Suppressor macrophage (primary cell): ENCODE results near the gene ZPLD1.

Experiments used
- DNase-seq, 4 experiments: peaks; one replicate each; pipeline ENCODE4 v3.0.0-alpha.2; 2020 to 2022
- total RNA-seq, 17 experiments: gene quantifications; one replicate each; lab custom pipeline; 2026; ENCODE audit warnings: mixed read lengths in 6 of 17, inconsistent platforms in 3 of 17; lab: John Stamatoyannopoulos, UW

ZPLD1 gene
- 0 to 1.9 (median 0) reads per million in 17 experiments for total RNA-seq

- no peak for DNase-seq
Observed at GRCh38 chr3:102434715-102435114, at the start of gene ZPLD1. ZPLD1 (plus strand) TSS chr3:102435015; CDS start chr3:102438488, 3,473 bp downstream.

- no peak for DNase-seq
Observed at GRCh38 chr3:102390171-102390864, 44.5 kb upstream of the ZPLD1 start.

DNA sequence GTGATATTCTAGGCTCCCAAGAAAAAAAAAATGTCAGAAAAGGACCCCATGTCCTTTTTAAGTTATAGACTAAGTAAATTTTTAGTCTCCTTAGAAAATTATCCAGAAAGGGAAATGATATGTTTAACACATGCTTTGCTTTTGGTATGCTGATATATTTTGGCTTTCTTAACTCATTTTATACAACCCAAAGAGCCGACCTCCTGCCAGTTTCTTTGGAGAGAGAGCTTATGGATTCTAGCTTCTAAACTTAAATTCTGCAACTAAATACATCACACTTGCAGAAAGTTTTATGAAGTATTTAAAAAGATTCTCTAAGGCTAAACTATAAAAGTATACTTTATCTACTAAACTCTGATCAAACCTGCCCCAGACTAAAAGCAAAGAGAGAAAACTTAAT lies 43.9 kb upstream of the ZPLD1 start:
- no peak for DNase-seq

GRCh38 chr3:102391491-102391890 lies 43.3 kb upstream of the ZPLD1 start:
- no peak for DNase-seq

- DNase-seq: no peak
Observed at GRCh38 chr3:102394517-102394916, 40.3 kb upstream of the ZPLD1 start.

GRCh38 chr3:102398176-102398575 lies 36.6 kb upstream of the ZPLD1 start:
- no peak for DNase-seq

DNA sequence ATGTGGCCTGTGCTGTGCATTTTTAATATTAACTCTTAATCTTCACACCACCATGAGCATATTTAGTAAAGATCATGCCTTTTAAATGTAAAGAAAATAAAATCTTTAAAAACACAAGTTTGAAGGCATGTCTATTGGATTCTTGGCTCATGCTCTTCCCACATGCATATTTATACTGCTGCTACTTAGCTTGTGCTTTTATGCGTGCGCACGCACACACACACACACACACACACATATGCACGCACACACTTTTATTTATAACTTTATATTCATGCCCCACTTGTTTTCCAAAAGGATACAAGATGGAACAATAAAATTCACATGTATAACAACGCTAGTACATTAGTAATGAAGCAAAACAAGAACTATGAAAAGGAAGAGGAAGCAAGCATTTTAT lies 36.1 kb upstream of the ZPLD1 start:
- no peak for DNase-seq

DNA sequence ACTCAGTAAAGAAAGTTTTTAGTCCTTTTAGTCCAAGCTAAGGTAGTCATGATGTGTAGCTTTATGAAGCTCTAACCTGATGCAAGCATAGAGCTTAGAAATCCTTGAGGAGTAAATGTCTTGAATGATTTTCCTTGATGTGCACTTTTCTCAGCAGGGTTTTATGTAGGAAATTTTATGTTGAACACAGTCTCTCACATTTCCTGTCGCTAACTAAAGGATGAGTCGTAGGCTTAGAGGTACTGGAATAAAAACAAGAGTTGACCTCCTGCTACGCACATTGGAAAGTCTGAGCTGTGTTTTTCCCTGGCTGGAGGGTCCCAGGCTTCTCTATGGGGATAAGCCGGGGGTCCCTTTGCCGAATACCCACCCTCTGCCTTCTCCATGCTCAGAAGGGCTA lies 34.7 kb upstream of the ZPLD1 start:
- DNase-seq: no peak

- DNase-seq: no peak
Observed at GRCh38 chr3:102400766-102401165, 34.0 kb upstream of the ZPLD1 start.

- no peak for DNase-seq
Observed at GRCh38 chr3:102410616-102411015, 24.2 kb upstream of the ZPLD1 start.

DNA sequence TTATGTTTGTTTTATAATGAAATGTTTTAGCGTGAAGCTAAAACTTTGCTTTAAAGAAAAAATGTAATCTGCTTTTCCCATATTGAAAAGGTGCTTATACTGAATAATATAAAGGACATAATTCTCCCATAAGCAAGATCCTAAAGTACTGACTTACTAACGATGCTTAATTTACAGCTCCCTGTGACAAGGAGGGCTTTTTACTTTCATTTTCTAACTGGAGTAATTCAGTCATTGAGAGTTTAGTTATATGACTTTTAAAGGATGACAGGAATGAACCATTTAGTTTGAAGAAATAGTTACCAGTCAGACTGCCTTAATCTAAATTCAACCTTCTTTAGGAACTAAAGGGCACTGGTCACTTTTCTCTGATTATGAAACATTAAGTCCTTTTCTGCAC lies 19.3 kb upstream of the ZPLD1 start:
- no peak for DNase-seq

DNA sequence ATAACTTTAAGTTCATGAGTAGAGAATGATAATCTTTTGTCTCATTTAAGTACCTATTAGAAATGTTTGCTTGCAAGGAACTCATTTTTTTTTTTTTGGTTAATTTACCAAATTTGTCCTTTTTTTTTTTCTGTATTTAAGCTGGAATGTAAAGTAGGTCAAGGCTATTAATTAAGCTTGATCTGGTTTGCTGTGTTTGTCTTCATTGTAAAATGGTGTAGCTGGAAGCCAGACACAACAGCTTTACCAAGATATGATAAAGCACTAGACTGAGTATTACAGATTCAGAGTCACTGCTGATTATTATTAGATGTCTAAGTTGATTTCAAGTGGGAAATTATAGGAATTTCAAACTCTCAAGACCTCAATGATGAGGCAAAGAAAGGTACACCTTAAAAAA lies 15.0 kb upstream of the ZPLD1 start:
- no peak for DNase-seq

DNA sequence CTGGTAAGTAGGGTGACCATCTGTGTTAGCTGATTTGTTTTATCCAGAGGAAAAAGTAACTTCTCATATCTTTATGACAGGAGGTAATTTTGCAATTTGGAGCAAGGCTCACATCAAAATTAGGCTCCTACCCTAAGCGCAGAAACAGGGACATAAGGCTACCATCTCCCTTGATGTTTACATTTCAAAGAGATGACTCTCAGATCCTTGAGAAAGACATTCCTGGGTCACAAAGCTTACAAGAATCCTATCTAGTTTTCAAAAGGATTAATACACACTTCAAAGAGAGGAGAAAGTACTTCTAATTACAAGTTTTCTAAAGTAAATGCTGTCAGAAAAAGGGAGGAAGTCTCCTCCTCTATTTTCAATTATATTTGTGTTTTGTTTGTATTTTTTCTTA lies 7.0 kb downstream of the ZPLD1 start:
- DNase-seq: no peak

GRCh38 chr3:102443021-102443420 lies 8.2 kb downstream of the ZPLD1 start:
- peak in 2 of 4 experiments; percentile 24 to 32 for DNase-seq

GRCh38 chr3:102444101-102444500 lies 9.3 kb downstream of the ZPLD1 start:
- DNase-seq: no peak

- DNase-seq: no peak
Observed at GRCh38 chr3:102447272-102447671, 12.5 kb downstream of the ZPLD1 start.

DNA sequence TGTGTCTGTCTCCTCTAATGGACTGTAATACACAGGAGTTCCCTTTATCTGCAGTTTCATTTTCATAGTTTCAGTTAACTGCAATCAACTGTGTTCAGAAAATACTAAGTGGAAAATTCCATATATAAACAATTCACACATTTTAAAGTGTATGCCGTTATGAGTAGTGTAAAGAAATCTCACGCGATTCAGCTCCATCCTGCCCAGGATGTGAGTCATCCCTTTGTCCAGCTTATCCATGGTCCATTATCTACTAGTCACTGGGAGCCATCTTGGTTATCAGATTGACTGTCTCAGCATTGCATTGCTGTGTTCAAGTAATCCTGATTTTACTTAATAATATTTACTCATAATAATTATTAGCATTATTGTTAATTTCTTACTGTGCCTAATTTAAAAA lies 14.5 kb downstream of the ZPLD1 start:
- DNase-seq: no peak

DNA sequence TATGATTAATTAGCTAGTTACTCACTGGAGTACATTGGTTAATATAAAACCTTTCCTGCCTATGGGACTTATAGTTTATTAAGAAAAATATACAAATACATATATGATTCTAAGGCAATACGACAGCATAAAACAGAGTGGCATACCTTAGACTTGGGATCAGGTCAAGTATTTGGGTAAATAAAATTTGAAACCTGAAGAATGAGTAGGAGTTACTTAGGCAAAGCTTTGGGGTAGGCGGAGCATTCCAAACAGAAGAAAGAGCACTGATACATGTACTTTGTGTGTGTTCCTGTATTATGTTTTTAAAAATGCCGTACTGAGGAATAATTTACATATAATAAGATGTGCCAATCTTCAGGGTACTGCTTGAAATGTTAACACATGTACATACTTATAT lies 15.1 kb downstream of the ZPLD1 start:
- DNase-seq: no peak

- no peak for DNase-seq
Observed at GRCh38 chr3:102450976-102451375, 16.2 kb downstream of the ZPLD1 start.

DNA sequence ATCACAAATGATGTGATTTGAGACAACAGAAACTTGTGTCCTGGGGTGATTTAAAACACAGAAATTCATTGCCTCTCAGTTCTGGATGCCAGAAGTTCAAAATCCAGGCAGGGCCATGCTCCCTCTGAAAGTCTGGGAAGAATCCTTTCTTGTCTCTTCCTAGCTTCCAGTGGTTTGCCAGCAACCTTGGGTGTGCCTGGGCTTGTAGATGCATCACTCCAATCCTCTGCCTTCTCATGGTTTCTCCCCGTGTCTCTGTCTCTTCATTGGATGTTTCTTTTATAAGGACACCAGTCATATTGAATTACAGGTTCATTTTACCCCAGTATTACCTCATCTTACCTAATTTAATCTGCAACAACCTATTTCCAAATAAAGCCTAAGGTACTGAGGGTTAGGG lies 16.7 kb downstream of the ZPLD1 start:
- DNase-seq: no peak

DNA sequence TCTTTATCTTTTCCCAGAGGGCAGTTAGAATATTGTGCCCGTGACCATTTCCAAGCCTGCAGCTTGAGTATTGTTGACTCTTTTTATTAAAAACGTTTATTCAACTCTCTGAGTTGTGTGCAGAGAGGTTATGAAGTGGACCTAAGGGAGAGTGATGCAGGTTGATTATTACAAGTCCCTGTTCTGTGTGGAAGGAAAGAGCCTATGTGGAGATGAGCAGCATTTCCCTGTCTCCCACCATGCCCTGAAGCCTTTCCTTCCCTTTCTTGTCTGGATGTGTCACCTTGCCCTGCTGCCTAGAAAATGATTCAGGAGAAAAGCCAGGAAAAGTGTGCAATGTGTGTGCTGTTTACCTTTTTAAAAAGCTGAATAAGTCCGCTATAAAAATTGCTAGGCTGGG lies 19.4 kb downstream of the ZPLD1 start:
- DNase-seq: no peak

- DNase-seq: no peak
Observed at GRCh38 chr3:102457644-102458043, 22.8 kb downstream of the ZPLD1 start.

DNA sequence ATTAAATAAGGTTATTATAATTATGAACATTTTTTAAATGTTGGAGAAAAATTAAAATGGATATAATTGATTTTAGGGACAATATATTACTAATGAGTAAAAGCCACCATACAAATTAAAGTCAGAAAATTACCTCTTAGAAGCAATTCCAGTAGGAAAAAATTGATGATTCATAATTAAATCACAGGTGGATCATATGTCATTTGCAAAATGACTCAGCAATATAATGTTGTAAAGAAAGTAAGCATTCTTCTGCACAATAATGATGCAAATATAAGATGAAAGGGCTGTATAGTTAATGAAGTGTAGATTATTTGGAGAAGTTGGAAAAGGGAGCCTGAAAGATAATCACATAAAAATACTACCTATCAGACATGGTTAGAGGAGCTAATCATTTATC lies 25.8 kb downstream of the ZPLD1 start:
- DNase-seq: no peak

GRCh38 chr3:102464261-102464660 lies 29.4 kb downstream of the ZPLD1 start:
- no peak for DNase-seq

- no peak for DNase-seq
Observed at GRCh38 chr3:102466001-102466400, 31.2 kb downstream of the ZPLD1 start.
